Keratinocyte (primary cell): Measurements from ENCODE around the gene AGER. TPM values are rescaled to one million over a fixed set of nuclear protein-coding genes. Genes with fewer than 3 reads are reported as not detected.

Source experiments
- DNase-seq: peaks from one replicate; pipeline ENCODE4 v3.0.0-alpha.2; 2011; ENCODE audit warnings: low read depth, missing footprints, low spot score
- FAIRE-seq: peaks from 2 replicates; lab custom pipeline; 2011; peaks lifted over from hg19 to GRCh38; lab: Jason Lieb, UNC
- H2AFZ ChIP-seq: 2 replicates; pipeline ENCODE4 v1.6.0; 2012; ENCODE audit warnings: low read length, control low read depth, inconsistent platforms; ENCODE audit not compliant: control insufficient read depth
- H3K27ac ChIP-seq: 2 replicates; pipeline ENCODE4 v1.5.1; 2011; ENCODE audit warnings: low read length; ENCODE audit not compliant: control insufficient read depth, insufficient read depth
- H3K27me3 ChIP-seq: 3 replicates; pipeline ENCODE4 v1.6.0; 2011; ENCODE audit warnings: low read length; ENCODE audit not compliant: control insufficient read depth, insufficient read depth; ENCODE audit errors: extremely low read depth
- H3K36me3 ChIP-seq, 2 experiments: 2 replicates in 1 of 2; 3 replicates in 1 of 2; pipeline ENCODE4 v1.5.1; 2011; ENCODE audit warnings: low read length in 2 of 2, mild to moderate bottlenecking in 1 of 2; ENCODE audit not compliant: control insufficient read depth in 2 of 2, insufficient read depth in 2 of 2; ENCODE audit errors: extremely low read depth in 1 of 2
- H3K4me1 ChIP-seq: 3 replicates; pipeline ENCODE4 v1.5.1; 2011; ENCODE audit warnings: low read length; ENCODE audit not compliant: control insufficient read depth, insufficient read depth; ENCODE audit errors: extremely low read depth
- H3K4me2 ChIP-seq: 3 replicates; pipeline ENCODE4 v1.6.0; 2011; ENCODE audit warnings: low read depth, low read length; ENCODE audit not compliant: control insufficient read depth, insufficient read depth; ENCODE audit errors: extremely low read depth
- H3K4me3 ChIP-seq, 3 experiments: fragments of 200-600 bp in 1 of 3; sonication (generic) in 1 of 3; 2 replicates in 2 of 3; 3 replicates in 1 of 3; pipeline ENCODE4 v1.5.1; 2011 to 2016; ENCODE audit warnings: low read length in 3 of 3, mild to moderate bottlenecking in 3 of 3, control low read depth in 2 of 3, inconsistent platforms in 1 of 3, low read depth in 1 of 3, mixed read lengths in 1 of 3, mixed run types in 1 of 3, moderate library complexity in 1 of 3; ENCODE audit not compliant: control insufficient read depth in 2 of 3, insufficient read depth in 2 of 3; ENCODE audit errors: extremely low read depth in 1 of 3
- H3K79me2 ChIP-seq: 2 replicates; pipeline ENCODE4 v1.6.0; 2012; ENCODE audit warnings: low read length; ENCODE audit not compliant: control insufficient read depth, insufficient read depth
- H3K9ac ChIP-seq: 3 replicates; pipeline ENCODE4 v1.6.0; 2011; ENCODE audit warnings: low read length; ENCODE audit not compliant: control insufficient read depth, insufficient read depth; ENCODE audit errors: extremely low read depth
- H3K9me1 ChIP-seq: 3 replicates; pipeline ENCODE4 v1.6.0; 2011; ENCODE audit warnings: low read length; ENCODE audit not compliant: control insufficient read depth, insufficient read depth; ENCODE audit errors: extremely low read depth
- H3K9me3 ChIP-seq: 2 replicates; pipeline ENCODE4 v1.5.1; 2012; ENCODE audit warnings: low read depth, low read length; ENCODE audit not compliant: control insufficient read depth
- H4K20me1 ChIP-seq: 3 replicates; pipeline ENCODE4 v1.6.0; 2011; ENCODE audit warnings: low read length; ENCODE audit not compliant: control insufficient read depth, insufficient read depth; ENCODE audit errors: extremely low read depth
- CTCF ChIP-seq, 3 experiments: IDR thresholded peaks in 1 of 3; conservative IDR thresholded peaks in 1 of 3; optimal IDR thresholded peaks in 1 of 3; 2 replicates in 2 of 3; 3 replicates in 1 of 3; pipeline versions ENCODE3 to v1.5.1; 2011; ENCODE audit warnings: low read length in 3 of 3, mild to moderate bottlenecking in 3 of 3, moderate library complexity in 2 of 3, control low read depth in 1 of 3, inconsistent platforms in 1 of 3; ENCODE audit not compliant: insufficient read depth in 2 of 3; ENCODE audit errors: extremely low read depth in 1 of 3
- EZH2 ChIP-seq: IDR thresholded peaks from one replicate; pipeline ENCODE4 v1.6.1; 2012; ENCODE audit warnings: inconsistent platforms, mild to moderate bottlenecking, low read length, moderate library complexity
- dilution Hi-C: fragments of 300-500 bp; cut with MboI; formaldehyde crosslinking; loops from one replicate; pipeline ENCODE4 v1.7.0; 2020; ENCODE audit warnings: low sequenced_read_pairs; ENCODE audit not compliant: extremely low pct_ligation_motif_present
- polyA plus RNA-seq, 5 experiments: library from polyadenylated mRNA; depleted of rRNA in 3 of 5; stranded (reverse) in 3 of 5; stranded (forward) in 1 of 5; unstranded in 1 of 5; fragments of >200 nt; gene quantifications; 1 replicate in 1 of 5; 2 replicates in 3 of 5; 3 replicates in 1 of 5; pipeline versions ENCODE4 v1.2.1 to v1.2.3, GENCODE V29; 2011 to 2012; ENCODE audit warnings: missing spikeins in 2 of 5, low read depth in 1 of 5, low replicate concordance in 1 of 5

AGER gene
- polyA plus RNA-seq, 1 donor (not counting 4 experiments of a cell fraction or from before 2014, with no cell fraction given): 2.4 TPM

GRCh38 chr6:32163559-32164258, 20.3 kb downstream of the AGER start:
- no peak overlapping the region for H2AFZ ChIP-seq
- FAIRE-seq (no peak), DNase-seq (no peak)
- no peak overlapping the region for H3K4me3 ChIP-seq
- H3K27ac ChIP-seq: no peak overlapping the region
- H3K9me1 ChIP-seq: no peaks in the 10 kb centered on the region
- no peak overlapping the region for H3K4me2 ChIP-seq
- H4K20me1 ChIP-seq: no peaks in the 10 kb centered on the region
- H3K36me3 ChIP-seq: peaks cover 10 to 13% of the 10 kb centered on the region in 2 experiments
- no peaks in the 10 kb centered on the region for H3K27me3 ChIP-seq
- H3K79me2 ChIP-seq: no peaks in the 10 kb centered on the region
- no peaks in the 10 kb centered on the region for H3K4me1 ChIP-seq
- no peak overlapping the region for H3K9ac ChIP-seq
- no peaks in the 10 kb centered on the region for H3K9me3 ChIP-seq
- dilution Hi-C loops: no loop called here
- TF ChIP-seq EZH2: no peak
- no peak for TF ChIP-seq CTCF (optimal IDR thresholded peaks at IDR 0.05 in 1 of 3, IDR thresholded peaks at IDR 0.05 in 1 of 3, conservative IDR thresholded peaks at IDR 0.05 in 1 of 3; ENCODE audit: extremely low read depth in 1 of 3, insufficient read depth in 2 of 3, low read length in 3 of 3)

GRCh38 chr6:32158052-32158451, 26.0 kb downstream of the AGER start:
- Histone ChIP-seq H3K4me3 (no peak overlapping the region), H3K9ac (no peak overlapping the region), H3K4me1 (peaks cover 11% of the 10 kb centered on the region), H3K9me1 (no peaks in the 10 kb centered on the region), H3K36me3 (peaks cover 7 to 15% of the 10 kb centered on the region in 2 experiments), H4K20me1 (no peaks in the 10 kb centered on the region), H3K27me3 (no peaks in the 10 kb centered on the region), H3K4me2 (no peak overlapping the region), H3K79me2 (peaks cover 2% of the 10 kb centered on the region), H2AFZ (no peak overlapping the region), H3K27ac (no peak overlapping the region), H3K9me3 (no peaks in the 10 kb centered on the region)
- FAIRE-seq: no peak
- DNase-seq: no peak
- TF ChIP-seq EZH2: no peak
- no peak for TF ChIP-seq CTCF (optimal IDR thresholded peaks at IDR 0.05 in 1 of 3, IDR thresholded peaks at IDR 0.05 in 1 of 3, conservative IDR thresholded peaks at IDR 0.05 in 1 of 3; ENCODE audit: extremely low read depth in 1 of 3, insufficient read depth in 2 of 3, low read length in 3 of 3)
- dilution Hi-C loops: no loop called here
